ENCODE results near the gene TENT5A.

GRCh38 chr6:81722506-81723223 is 29.8 kb downstream of the TENT5A start:
- no peak for TF ChIP-seq POLR2AphosphoS5 (IDR thresholded peaks at IDR 0.05)
- no peak for TF ChIP-seq POLR2A (IDR thresholded peaks at IDR 0.05)
